Natural killer cell (primary cell): Measurements from ENCODE around the gene IL17A. TPM values are rescaled to one million over a fixed set of nuclear protein-coding genes. Genes with fewer than 3 reads are reported as not detected.

Experiments used
- ATAC-seq, 3 donors: fragments of 150-1000 bp in 2 of 3; fragments of 200-7000 bp in 1 of 3; cut with Tn5 transposase; 1 replicate in 1 of 3; 2 replicates in 2 of 3; pipeline ENCODE4 v1.10.0; 2021; ENCODE audit warnings: mild to moderate bottlenecking in 2 of 3, moderate library complexity in 2 of 3
- DNase-seq, 2 donors: peaks; one replicate each; pipeline versions ENCODE4 v3.0.0 to v3.0.0-alpha.2; 2013 to 2021; ENCODE audit warnings: mixed read lengths in 1 of 2
- H3K27ac ChIP-seq: one replicate; pipeline ENCODE4 v1.5.1; 2013; ENCODE audit warnings: mild to moderate bottlenecking, low read length
- H3K27me3 ChIP-seq: one replicate; pipeline ENCODE4 v1.6.1; 2013; ENCODE audit warnings: low read length; ENCODE audit not compliant: control insufficient read depth, insufficient read depth
- H3K36me3 ChIP-seq: one replicate; pipeline ENCODE4 v1.6.1; 2013; ENCODE audit warnings: low read length; ENCODE audit not compliant: control insufficient read depth, insufficient read depth
- H3K4me1 ChIP-seq: one replicate; pipeline ENCODE4 v1.6.1; 2013; ENCODE audit warnings: low read length; ENCODE audit not compliant: control insufficient read depth, insufficient read depth
- H3K4me3 ChIP-seq: one replicate; pipeline ENCODE4 v1.5.1; 2013; ENCODE audit warnings: low read length
- H3K9me3 ChIP-seq: one replicate; pipeline ENCODE4 v1.6.1; 2013; ENCODE audit warnings: low read length; ENCODE audit not compliant: control insufficient read depth, insufficient read depth
- H3K27ac Mint-ChIP-seq, 2 donors: one replicate each; pipeline ENCODE4 v1.8.0; 2022; ENCODE audit warnings: mild to moderate bottlenecking in 2 of 2, mixed read lengths in 2 of 2, moderate library complexity in 1 of 2
- H3K27me3 Mint-ChIP-seq, 2 donors: one replicate each; pipeline ENCODE4 v1.8.0; 2022; ENCODE audit warnings: low read depth in 2 of 2, mixed read lengths in 2 of 2
- H3K36me3 Mint-ChIP-seq: one replicate; pipeline ENCODE4 v1.8.0; 2022; ENCODE audit warnings: mixed read lengths
- H3K4me1 Mint-ChIP-seq, 2 donors: one replicate each; pipeline ENCODE4 v1.8.0; 2022; ENCODE audit warnings: mixed read lengths in 2 of 2
- H3K4me3 Mint-ChIP-seq: one replicate; pipeline ENCODE4 v1.8.0; 2022; ENCODE audit warnings: mild to moderate bottlenecking, moderate library complexity, mixed read lengths
- H3K9me3 Mint-ChIP-seq, 2 donors: one replicate each; pipeline ENCODE4 v1.8.0; 2022; ENCODE audit warnings: mixed read lengths in 2 of 2
- WGBS: methylation state at CpG from one replicate; pipeline ENCODE4 v1.1.7; 2013; ENCODE audit warnings: missing lambda C conversion rate; ENCODE audit not compliant: insufficient coverage; 5-methylcytosine and 5-hydroxymethylcytosine counted together
- intact Hi-C: fragments of 100-400 bp; cut with micrococcal nuclease; formaldehyde crosslinking; loops from one replicate; pipeline ENCODE4 v1.14.2; 2022
- total RNA-seq, 4 donors: library from RNA; stranded (reverse); fragments of 120-200 nt in 1 of 4; gene quantifications; one replicate each; pipeline versions ENCODE4 v1.2.3 to v1.2.4, GENCODE V29; 2013 to 2022
- TF ChIP-seq, protein P1 (sequence below): fragments of 200-600 bp; IDR thresholded peaks from one replicate; pipeline ENCODE4 v1.8.0; 2022; ENCODE audit warnings: antibody characterized with exemption

IL17A gene
- total RNA-seq, 3 donors from 2014 or later (not counting 1 experiment from before 2014, with no cell fraction given) = not detected

DNA sequence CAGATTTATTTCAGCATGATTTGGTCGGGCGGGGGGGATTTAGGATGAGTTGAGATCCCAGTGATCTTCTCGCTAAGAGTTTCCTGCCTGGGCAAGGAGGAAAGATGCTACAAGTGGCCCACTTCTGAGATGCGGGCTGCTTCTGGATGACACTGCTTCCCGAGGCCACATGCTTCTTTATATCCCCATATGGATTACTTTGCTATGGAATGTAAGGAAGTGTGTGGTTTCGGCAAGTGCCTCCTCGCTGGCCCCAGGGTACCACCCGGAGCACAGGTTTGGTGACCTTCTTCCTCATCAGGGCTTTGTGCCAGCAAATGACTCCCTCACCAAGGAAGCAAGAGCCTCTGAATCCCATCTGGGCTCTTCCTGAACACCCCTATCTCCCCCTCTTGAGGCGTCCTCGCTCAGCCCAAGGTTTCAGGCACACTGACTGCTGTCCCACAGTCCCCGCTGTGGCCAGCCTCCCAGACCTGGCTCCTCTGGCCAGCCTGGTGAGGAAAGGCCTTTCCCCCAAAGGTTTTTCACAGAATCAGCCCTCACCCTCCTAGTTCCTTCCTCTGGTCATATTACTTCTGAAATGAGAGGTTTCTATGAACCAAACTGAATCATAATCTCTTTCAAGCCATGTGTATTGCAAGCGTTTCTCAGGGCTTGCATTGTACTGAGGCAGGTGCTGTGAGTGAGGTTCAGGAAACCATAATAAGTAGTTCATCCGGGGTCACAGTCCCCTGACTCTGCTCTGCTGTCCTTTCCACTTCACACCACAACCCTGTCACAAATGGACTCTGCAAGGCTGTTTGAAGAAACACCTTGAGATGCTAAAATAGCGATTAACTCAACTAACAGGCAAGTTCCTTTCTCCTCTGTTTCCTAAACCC lies 41.7 kb upstream of the IL17A start:
- Mint-ChIP-seq H3K27me3 (peaks cover 36 to 49% of the 10 kb centered on the region in 2 donors), H3K27ac (no peak overlapping the region), H3K9me3 (no peaks in the 10 kb centered on the region), H3K4me1 (peaks cover 0 to 5% of the 10 kb centered on the region in 2 donors), H3K4me3 (no peak overlapping the region), H3K36me3 (no peaks in the 10 kb centered on the region)
- no peak for DNase-seq
- ATAC-seq = no peak
- Histone ChIP-seq H3K4me1 (no peaks in the 10 kb centered on the region), H3K4me3 (no peak overlapping the region), H3K9me3 (no peaks in the 10 kb centered on the region), H3K27ac (no peak overlapping the region), H3K27me3 (peaks cover 5% of the 10 kb centered on the region), H3K36me3 (no peaks in the 10 kb centered on the region)
- intact Hi-C loops = no loop called here
- WGBS = 88% methylated on average over 14 of the region's 14 CpGs
- TF ChIP-seq, protein P1, sequence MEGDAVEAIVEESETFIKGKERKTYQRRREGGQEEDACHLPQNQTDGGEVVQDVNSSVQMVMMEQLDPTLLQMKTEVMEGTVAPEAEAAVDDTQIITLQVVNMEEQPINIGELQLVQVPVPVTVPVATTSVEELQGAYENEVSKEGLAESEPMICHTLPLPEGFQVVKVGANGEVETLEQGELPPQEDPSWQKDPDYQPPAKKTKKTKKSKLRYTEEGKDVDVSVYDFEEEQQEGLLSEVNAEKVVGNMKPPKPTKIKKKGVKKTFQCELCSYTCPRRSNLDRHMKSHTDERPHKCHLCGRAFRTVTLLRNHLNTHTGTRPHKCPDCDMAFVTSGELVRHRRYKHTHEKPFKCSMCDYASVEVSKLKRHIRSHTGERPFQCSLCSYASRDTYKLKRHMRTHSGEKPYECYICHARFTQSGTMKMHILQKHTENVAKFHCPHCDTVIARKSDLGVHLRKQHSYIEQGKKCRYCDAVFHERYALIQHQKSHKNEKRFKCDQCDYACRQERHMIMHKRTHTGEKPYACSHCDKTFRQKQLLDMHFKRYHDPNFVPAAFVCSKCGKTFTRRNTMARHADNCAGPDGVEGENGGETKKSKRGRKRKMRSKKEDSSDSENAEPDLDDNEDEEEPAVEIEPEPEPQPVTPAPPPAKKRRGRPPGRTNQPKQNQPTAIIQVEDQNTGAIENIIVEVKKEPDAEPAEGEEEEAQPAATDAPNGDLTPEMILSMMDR = no peak

DNA sequence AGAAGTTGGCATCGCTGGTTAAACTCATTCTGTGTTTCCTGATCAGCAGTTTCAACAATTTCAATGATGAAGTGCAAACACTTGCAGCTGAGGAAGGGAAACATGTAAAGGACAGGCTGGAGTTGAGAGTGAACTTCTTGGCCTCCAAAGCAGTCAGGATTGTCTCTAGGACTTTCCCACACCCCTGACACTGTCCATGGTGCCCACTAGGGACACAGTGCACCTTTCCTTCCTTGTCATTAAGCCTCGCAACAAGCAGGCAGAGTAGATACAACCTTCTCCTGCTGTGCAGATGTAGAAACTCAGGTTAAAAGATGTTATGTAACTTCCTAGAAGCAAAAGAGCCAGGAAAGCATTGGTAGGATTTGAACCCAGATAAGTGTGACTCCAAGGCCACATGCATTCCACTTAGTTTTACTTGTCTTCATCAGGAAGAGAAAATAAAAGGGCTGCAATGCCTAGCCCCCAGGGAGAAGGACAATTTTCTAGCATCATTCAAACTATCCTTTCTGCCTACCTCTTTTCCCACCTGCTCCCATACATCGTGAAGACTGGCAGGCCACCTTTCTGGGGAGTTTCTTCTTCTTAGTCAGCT lies 39.2 kb upstream of the IL17A start:
- DNase-seq = no peak

DNA sequence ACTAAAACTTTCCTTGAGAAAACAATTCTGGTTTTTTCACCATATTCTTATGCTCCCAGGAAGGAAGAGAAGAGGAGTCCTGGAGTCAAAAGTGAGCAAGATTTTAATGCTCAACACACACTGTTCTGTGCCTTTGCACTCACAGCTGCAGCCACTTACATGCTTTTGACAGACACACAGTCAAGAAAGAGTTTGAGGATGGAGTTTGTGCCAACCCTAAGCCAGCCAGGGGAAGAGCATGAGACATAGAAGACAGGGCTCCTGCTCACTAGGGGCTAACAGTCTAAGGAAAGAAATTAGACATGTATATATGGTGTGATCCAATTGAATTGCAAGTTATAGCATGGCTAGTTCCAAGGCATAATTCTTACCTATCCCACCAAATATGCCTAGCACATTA lies 37.1 kb upstream of the IL17A start:
- Mint-ChIP-seq H3K27ac (no peak overlapping the region), H3K4me3 (no peak overlapping the region), H3K36me3 (no peaks in the 10 kb centered on the region), H3K27me3 (peaks cover 37 to 47% of the 10 kb centered on the region in 2 donors), H3K9me3 (no peaks in the 10 kb centered on the region), H3K4me1 (peaks cover 0 to 5% of the 10 kb centered on the region in 2 donors)
- DNase-seq = no peak
- H3K9me3 ChIP-seq = no peaks in the 10 kb centered on the region
- ATAC-seq = no peak
- H3K27me3 ChIP-seq = peaks cover 15% of the 10 kb centered on the region
- H3K4me1 ChIP-seq = no peaks in the 10 kb centered on the region
- H3K36me3 ChIP-seq = no peaks in the 10 kb centered on the region
- H3K4me3 ChIP-seq = no peak overlapping the region
- intact Hi-C loops = no loop called here
- H3K27ac ChIP-seq = no peak overlapping the region
- TF ChIP-seq, protein P1 = no peak

More for the DNA sequence above, 39.2 kb upstream of the IL17A start:
- no peaks in the 10 kb centered on the region for H3K4me1 ChIP-seq
- Mint-ChIP-seq H3K27me3 (peaks cover 34 to 59% of the 10 kb centered on the region in 2 donors), H3K4me3 (no peak overlapping the region), H3K36me3 (no peaks in the 10 kb centered on the region), H3K9me3 (no peaks in the 10 kb centered on the region), H3K4me1 (peaks cover 0 to 5% of the 10 kb centered on the region in 2 donors), H3K27ac (no peak overlapping the region)
- H3K36me3 ChIP-seq = no peaks in the 10 kb centered on the region
- 89% methylated on average over 3 of the region's 3 CpGs for WGBS
- no peak for ATAC-seq
- TF ChIP-seq, protein P1 = no peak
- H3K27ac ChIP-seq = no peak overlapping the region
- intact Hi-C loops = no loop called here
- no peaks in the 10 kb centered on the region for H3K9me3 ChIP-seq
- no peak overlapping the region for H3K4me3 ChIP-seq
- peaks cover 9% of the 10 kb centered on the region for H3K27me3 ChIP-seq
